Transverse colon (tissue), 4 donors: Measurements from ENCODE around the gene RCC2. TPM values are rescaled to one million over a fixed set of nuclear protein-coding genes. Genes with fewer than 3 reads are reported as not detected.
"Not testable (repeated sequence)": the region's sequence is repeated elsewhere in the genome, so short reads cannot be mapped to it uniquely, and the experiment has no call there.

Experiments
- DNase-seq: peaks from one replicate; pipeline ENCODE4 v3.0.0-alpha.2; 2019
- H3K27ac ChIP-seq, 4 donors: fragments of 200-600 bp; sonication (generic); 2 replicates each; pipeline ENCODE4 v1.5.1; 2016 to 2018; ENCODE audit warnings: inconsistent platforms in 4 of 4
- H3K27me3 ChIP-seq: fragments of 200-600 bp; sonication (generic); 2 replicates; pipeline ENCODE4 v1.5.1; 2017; ENCODE audit warnings: inconsistent platforms
- H3K36me3 ChIP-seq, 4 donors: fragments of 200-600 bp; sonication (generic); 2 replicates each; pipeline ENCODE4 v1.5.1; 2017 to 2019; ENCODE audit warnings: inconsistent platforms in 4 of 4
- H3K4me1 ChIP-seq, 4 donors: fragments of 200-600 bp; sonication (generic); 2 replicates each; pipeline ENCODE4 v1.5.1; 2017 to 2020; ENCODE audit warnings: inconsistent platforms in 4 of 4
- H3K4me3 ChIP-seq, 4 donors: fragments of 200-600 bp; sonication (generic); 1 replicate in 1 of 4; 2 replicates in 3 of 4; pipeline versions ENCODE4 v1.5.1 to v1.6.1; 2017 to 2019; ENCODE audit warnings: inconsistent platforms in 4 of 4
- H3K9me3 ChIP-seq, 2 donors: fragments of 200-600 bp; sonication (generic); 2 replicates each; pipeline ENCODE4 v1.5.1; 2017 to 2019; ENCODE audit warnings: inconsistent platforms in 2 of 2
- EP300 ChIP-seq: sonication (generic); formaldehyde crosslinking; IDR thresholded peaks from one replicate; pipeline ENCODE4 v1.6.1; 2017; ENCODE audit warnings: antibody characterized with exemption, low read depth
- POLR2A ChIP-seq: fragments of 450-650 bp; IDR thresholded peaks from one replicate; pipeline ENCODE4 v1.6.1; 2016; ENCODE audit warnings: antibody characterized with exemption, mild to moderate bottlenecking, moderate library complexity
- POLR2AphosphoS5 ChIP-seq, 3 donors: sonication (generic); formaldehyde crosslinking; IDR thresholded peaks; one replicate each; pipeline ENCODE4 v1.6.1; 2016; ENCODE audit warnings: antibody characterized with exemption in 3 of 3
- WGBS, 2 donors: methylation state at CpG; one replicate each; pipeline ENCODE4 v1.1.5; 2018; ENCODE audit warnings: low coverage in 1 of 2; 5-methylcytosine and 5-hydroxymethylcytosine counted together
- in situ Hi-C, 4 donors: fragments of 200-750 bp; cut with MboI; loops; one replicate each; pipeline versions ENCODE4 v1.15.0 to v1.15.1; 2017; ENCODE audit warnings: low sequenced_read_pairs in 3 of 4, low pct_ligation_motif_present in 1 of 4, low pct_unique_long_range_greater_than_20kb in 1 of 4
- intact Hi-C: fragments of 100-400 bp; cut with DNase I; formaldehyde crosslinking; loops from one replicate; pipeline ENCODE4 v1.15.1; 2023; ENCODE audit warnings: low total_unique reads
- total RNA-seq, 4 donors: library from RNA; depleted of rRNA; stranded (reverse); fragments of >200 nt; gene quantifications; one replicate each; pipeline ENCODE4 v1.1.0, GENCODE V29; 2016
- TF ChIP-seq, protein P1 (sequence below), 5 experiments: fragments of 200-600 bp in 3 of 5; fragments of 450-650 bp in 2 of 5; sonication (generic) in 3 of 5; IDR thresholded peaks; 1 replicate in 2 of 5; 2 replicates in 3 of 5; pipeline ENCODE4 v1.5.1; 2016 to 2017; ENCODE audit warnings: antibody characterized with exemption in 5 of 5, inconsistent platforms in 3 of 5, mild to moderate bottlenecking in 2 of 5, moderate library complexity in 1 of 5

Gene RCC2
- total RNA-seq, 4 donors from 2014 or later: 22.0 to 82.2 (median 25.3) TPM

DNA sequence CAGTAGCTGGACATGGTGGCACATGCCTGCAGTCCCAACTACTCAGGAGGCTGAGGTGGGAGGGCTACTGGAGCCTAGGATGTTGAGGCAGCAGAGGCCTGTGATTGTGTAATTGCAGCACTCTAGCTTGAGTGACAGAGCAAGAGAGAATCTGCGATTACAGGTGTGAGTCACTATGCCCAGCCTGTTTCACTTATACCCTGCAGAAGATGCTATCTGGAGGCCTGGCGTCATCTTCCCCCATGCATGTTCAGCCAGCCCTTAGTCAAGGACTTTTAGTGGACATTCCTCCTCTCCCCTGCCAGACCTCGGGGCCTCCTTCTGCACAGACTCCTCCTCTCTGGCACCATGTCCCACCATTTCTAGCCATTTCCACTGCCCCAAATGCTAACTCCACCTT, 36.3 kb upstream of the RCC2 start:
- DNase-seq: no peak
- Histone ChIP-seq H3K36me3 (no peaks in the 10 kb centered on the region), H3K4me1 (no peaks in the 10 kb centered on the region), H3K27me3 (no peaks in the 10 kb centered on the region), H3K9me3 (no peaks in the 10 kb centered on the region), H3K4me3 (no peak overlapping the region), H3K27ac (no peak overlapping the region)
- intact Hi-C loops (no loop called here), in situ Hi-C loops (loop anchor here in 2 of 4 donors (25.0 kb wide), 1 partner anchor 362 kb away; no protein-coding TSS in a partner anchor)
- TF ChIP-seq EP300: no peak
- no peak for TF ChIP-seq POLR2AphosphoS5 (IDR thresholded peaks at IDR 0.05)
- no peak for TF ChIP-seq POLR2A
- TF ChIP-seq, protein P1, sequence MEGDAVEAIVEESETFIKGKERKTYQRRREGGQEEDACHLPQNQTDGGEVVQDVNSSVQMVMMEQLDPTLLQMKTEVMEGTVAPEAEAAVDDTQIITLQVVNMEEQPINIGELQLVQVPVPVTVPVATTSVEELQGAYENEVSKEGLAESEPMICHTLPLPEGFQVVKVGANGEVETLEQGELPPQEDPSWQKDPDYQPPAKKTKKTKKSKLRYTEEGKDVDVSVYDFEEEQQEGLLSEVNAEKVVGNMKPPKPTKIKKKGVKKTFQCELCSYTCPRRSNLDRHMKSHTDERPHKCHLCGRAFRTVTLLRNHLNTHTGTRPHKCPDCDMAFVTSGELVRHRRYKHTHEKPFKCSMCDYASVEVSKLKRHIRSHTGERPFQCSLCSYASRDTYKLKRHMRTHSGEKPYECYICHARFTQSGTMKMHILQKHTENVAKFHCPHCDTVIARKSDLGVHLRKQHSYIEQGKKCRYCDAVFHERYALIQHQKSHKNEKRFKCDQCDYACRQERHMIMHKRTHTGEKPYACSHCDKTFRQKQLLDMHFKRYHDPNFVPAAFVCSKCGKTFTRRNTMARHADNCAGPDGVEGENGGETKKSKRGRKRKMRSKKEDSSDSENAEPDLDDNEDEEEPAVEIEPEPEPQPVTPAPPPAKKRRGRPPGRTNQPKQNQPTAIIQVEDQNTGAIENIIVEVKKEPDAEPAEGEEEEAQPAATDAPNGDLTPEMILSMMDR (IDR thresholded peaks at IDR 0.05): no peak
- 72% methylated on average over 3 of the region's 3 CpGs; no CpG with 5 or more reads in 1 of the 2 donors for WGBS, 2 donors

DNA sequence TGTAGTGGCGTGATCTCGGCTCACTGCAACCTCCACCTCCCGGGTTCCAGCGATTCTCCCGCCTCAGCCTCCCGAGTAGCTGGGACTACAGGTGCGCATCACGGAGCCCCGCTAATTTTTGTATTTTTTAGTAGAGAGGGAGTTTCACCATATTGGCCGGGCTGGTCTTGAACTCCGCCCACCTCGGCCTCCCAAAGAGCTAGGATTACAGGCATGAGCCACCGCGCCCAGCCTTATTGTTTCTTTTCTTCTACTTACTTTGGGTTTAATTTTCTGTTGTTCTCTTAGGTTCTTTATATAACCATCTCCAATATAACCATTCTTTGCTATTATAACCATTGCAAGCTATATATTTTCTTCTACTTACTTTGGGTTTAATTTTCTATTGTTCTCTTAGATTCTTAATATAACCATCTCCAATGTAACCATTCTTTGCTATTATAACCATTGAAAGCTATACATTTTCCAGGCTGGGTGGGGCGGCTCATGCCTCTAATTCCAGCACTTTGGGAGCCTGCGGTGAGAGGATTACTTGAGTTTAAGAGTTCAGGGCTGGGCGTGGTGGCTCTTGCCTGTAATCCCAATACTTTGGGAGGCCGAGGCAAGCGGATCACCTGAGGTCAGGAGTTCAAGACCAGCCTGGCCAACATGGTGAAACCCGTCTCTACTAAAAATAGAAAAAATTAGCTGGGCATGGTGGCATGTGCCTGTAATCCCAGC, 35.5 kb upstream of the RCC2 start:
- H3K4me1 ChIP-seq, H3K27me3 ChIP-seq, H3K4me3 ChIP-seq, intact Hi-C loops, H3K9me3 ChIP-seq, H3K36me3 ChIP-seq, H3K27ac ChIP-seq, DNase-seq: not testable (repeated sequence)
- in situ Hi-C loops: loop anchor here in 2 of 4 donors (25.0 kb wide), 1 partner anchor 362 kb away; no protein-coding TSS in a partner anchor
- WGBS, 2 donors: 86 to 87% methylated on average over 5 to 20 of the region's 20 CpGs

DNA sequence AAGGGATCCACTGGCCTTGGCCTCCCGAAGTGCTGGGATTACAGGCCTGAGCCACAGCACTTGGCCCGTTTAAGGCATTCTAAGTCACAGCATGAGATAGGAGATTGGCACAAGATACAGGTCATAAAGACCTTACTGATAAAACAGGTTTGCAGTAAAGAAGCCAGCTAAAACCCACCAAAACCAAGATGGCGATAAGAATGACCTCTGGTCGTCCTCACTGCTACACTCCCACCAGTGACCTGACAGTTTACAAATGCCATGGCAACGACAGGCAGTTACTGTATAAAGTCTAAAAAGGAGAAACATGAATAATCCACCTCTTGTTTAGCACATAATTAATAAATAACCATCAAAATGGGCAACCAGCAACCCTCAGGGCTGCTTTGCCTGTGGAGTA, 33.3 kb upstream of the RCC2 start:
- WGBS, 2 donors: 60 to 68% methylated on average over 3 to 5 of the region's 5 CpGs

DNA sequence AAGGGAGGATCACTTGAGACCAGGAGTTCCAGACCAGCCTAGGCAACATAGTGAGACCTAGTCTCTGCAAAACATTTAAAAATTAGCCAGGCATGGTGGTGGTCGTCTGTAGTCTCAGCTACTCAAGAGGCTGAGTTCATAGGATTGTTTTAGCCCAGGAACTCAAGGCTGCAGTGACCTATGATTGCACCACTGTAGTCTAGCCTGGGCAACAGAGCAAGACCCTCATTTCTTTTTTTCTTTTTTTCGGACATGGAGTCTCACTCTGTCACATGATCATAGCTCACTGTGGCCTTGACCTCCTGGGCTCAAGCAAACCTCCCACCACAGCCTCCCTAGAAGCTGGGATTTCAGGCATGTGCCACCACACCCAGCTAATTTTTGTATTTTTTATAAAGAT, 31.9 kb upstream of the RCC2 start:
- TF ChIP-seq POLR2AphosphoS5 (IDR thresholded peaks at IDR 0.05): no peak
- TF ChIP-seq, protein P1 (IDR thresholded peaks at IDR 0.05): no peak
- no peak for TF ChIP-seq POLR2A
- no peak for TF ChIP-seq EP300
- Histone ChIP-seq H3K27ac (no peak overlapping the region), H3K27me3 (peaks cover 15% of the 10 kb centered on the region), H3K9me3 (no peaks in the 10 kb centered on the region), H3K36me3 (no peaks in the 10 kb centered on the region), H3K4me1 (no peaks in the 10 kb centered on the region), H3K4me3 (no peak overlapping the region)
- intact Hi-C loops: no loop called here
- WGBS, 2 donors: 88 to 89% methylated on average over 2 of the region's 2 CpGs
- DNase-seq: no peak
- in situ Hi-C loops: no loop called here

More for the DNA sequence above, 33.3 kb upstream of the RCC2 start:
- no peaks in the 10 kb centered on the region for H3K9me3 ChIP-seq
- no peak overlapping the region for H3K4me3 ChIP-seq
- H3K27ac ChIP-seq: no peak overlapping the region
- peaks cover 15% of the 10 kb centered on the region for H3K27me3 ChIP-seq
- no peaks in the 10 kb centered on the region for H3K4me1 ChIP-seq
- intact Hi-C loops: no loop called here
- in situ Hi-C loops: no loop called here
- TF ChIP-seq POLR2A: no peak
- no peak for TF ChIP-seq POLR2AphosphoS5 (IDR thresholded peaks at IDR 0.05)
- no peak for TF ChIP-seq EP300
- TF ChIP-seq, protein P1 (IDR thresholded peaks at IDR 0.05): no peak
- DNase-seq: no peak
- no peaks in the 10 kb centered on the region for H3K36me3 ChIP-seq
